Fibroblast of the conjunctiva (primary cell): ENCODE results near the gene GRAMD1B.
"Not testable (repeated sequence)": the region's sequence is repeated elsewhere in the genome, so short reads cannot be mapped to it uniquely, and the experiment has no call there.

Source experiments
- DNase-seq: peaks from one replicate; pipeline ENCODE4 v3.0.0-alpha.2; 2010; ENCODE audit warnings: low read depth

The GRAMD1B gene

DNA sequence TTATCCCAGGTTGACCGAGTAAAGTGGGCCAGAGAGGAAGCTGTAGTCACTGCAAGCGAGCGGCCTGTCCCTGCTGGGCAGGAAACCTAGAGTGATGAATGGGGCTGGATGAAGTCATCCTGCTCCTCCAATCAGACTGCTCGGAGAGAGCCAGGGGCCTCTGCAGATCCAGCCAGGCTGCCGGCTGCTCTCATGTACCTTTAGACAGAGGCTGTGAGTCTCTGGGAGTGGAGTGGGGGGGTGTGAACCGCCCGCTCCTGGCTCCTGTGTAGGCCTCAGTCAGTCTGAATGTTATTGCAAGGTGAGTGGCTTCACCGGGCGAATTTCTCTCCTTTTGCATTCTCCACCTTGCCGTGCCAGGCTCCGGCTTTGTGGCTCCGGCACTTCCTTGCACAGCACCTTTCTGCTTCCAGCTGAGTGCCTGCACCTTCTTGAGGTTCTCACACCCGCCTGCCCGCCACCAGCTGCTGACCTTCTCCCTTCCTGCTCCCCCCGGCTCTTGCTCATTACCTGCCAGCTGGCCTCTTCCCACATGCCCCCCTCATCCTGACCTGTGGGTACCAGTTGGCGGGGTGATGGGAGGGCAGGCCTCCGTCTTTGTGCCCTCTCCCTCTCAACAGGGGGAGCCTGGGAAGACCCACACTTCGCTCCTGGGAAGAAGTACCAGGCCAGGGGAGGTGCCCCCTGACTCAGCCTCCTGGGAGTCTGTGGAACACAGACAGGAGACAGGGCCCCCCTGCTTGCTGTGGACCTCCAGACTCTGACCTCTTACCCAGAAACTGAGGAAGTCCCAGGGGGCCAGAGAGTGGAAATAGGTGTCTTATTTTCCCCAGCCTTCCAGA lies 79.9 kb downstream of the GRAMD1B start:
- no peak for DNase-seq

DNA sequence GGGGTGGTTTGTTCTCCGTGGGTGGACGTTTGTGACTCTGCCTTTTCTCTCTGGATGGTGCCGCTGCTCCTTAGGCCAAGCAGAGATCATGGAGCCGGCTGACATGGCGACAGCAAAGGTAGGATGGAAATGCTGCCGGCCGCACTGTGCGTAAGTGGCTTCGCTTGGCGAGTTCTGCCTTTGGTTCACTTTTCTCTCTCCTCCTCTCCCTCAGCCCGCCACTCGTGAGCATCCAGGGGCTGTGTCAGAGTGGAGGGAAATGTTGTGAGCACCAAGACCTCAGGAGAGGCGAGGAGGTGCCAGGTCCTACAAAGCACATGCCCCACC lies 80.5 kb downstream of the GRAMD1B start:
- DNase-seq = no peak

DNA sequence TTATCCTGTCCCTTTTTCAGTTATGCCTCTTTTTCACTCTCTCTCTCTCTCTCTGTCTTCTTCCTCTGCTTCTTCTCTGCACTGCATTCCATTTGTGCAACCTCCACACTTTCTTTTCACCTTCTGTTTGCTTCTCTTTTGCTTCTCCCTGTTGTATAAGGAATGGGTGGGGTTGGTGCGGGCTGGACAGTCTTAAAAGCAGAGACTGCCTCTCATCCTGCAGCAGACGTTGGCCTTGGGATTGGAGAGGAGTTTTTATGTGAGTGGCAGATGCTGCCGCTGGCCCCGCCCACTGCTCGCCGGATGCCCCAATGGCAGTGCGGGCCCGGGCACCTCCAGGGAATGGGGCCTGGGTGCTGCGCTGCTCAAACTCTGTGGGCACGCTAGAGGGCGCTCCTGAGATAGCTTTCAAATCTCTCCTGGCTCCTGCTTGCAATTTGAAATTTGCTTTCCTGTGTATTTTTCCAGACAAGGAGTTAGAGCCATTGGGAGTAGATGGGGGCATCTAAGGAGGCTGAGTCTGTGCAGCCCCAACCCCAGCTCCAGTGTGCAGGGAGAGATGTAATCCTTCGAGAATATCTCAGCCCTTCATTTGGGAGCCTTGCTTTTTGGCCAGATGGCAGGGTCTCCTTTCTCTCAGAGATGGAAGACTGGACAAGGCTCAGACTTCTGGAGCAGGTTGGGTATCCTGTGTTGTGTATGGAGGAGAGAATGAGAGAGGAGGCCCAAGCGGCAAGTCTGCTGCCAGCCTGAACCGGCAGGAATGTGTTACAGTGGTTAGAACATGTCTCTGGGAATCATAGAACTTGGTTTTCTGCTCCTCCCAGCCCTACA lies 81.2 kb downstream of the GRAMD1B start:
- DNase-seq = peak; percentile 83

DNA sequence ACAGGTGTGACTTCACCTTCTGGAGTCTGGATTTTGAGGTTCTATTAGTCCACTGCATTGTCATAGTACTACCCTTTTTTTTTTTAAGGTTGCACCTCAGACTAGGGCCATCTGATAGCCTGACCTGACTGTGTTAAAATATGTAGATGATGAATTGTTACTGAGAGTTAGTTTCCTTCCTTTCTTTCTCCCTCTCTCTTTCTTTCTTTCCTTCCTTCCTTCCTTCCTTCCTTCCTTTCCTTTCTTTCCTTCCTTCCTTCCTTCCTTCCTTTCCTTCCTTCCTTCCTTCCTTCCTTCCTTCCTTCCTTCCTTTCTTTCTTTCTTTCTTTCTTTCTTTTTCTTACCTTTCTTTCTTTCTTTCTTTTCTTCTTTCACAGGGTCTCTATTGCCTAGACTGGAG lies 83.2 kb downstream of the GRAMD1B start:
- DNase-seq = not testable (repeated sequence)

DNA sequence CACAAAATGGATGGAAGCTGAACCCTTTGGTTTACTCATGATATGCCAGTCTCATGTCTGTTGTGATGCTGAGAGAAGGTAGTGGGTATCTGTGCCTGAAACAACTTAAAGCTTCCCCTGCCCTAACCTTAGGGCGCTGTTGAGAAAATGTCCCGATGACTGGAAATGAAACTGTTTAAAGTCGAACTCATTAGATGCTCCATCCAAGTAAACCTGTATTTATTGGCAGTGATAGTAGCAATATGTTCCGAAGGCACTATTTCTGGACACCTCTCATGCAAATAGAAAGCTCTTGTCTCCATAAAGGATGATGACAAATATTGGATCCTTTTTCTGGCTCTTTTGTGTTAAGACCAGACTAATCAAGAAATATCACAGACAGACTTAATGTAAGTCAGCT lies 86.2 kb downstream of the GRAMD1B start:
- no peak for DNase-seq

DNA sequence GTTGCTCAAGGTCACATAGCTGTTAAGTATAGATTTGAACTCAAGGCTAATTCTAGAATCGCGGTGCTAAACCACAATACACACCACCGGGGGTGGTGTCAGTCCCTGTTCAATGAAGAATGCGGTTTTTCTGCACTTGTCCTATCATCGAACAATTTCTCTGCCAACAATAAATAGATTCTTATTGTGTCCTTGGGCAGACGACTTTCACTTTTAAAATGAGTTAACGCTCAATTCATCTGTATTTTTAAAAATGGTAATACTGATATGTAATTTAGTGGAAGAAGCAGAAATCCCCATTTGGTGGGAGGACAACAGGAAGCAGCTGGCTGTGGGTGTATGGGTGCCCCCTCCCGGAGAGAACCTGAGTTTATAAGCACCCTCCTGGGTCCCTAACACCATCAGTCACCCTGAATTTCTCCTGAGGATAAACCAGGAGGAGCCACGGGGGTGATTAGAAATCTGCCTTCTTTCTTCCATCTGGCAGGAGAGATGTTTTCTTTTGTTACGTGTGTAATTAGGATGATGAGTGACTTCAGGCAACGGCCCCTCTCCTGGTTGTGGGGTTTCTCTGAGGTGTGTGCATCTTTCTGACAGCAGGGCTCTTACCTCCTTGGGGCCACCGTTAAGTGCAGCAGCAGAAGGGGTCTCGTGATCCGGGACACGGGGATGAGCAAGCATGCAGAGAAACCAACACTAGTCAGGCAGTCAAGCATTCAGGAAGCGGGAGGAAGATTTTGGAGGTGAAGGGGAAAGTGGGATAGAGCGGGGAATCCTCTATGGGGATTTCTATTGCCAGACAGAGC lies 87.7 kb downstream of the GRAMD1B start:
- no peak for DNase-seq

DNA sequence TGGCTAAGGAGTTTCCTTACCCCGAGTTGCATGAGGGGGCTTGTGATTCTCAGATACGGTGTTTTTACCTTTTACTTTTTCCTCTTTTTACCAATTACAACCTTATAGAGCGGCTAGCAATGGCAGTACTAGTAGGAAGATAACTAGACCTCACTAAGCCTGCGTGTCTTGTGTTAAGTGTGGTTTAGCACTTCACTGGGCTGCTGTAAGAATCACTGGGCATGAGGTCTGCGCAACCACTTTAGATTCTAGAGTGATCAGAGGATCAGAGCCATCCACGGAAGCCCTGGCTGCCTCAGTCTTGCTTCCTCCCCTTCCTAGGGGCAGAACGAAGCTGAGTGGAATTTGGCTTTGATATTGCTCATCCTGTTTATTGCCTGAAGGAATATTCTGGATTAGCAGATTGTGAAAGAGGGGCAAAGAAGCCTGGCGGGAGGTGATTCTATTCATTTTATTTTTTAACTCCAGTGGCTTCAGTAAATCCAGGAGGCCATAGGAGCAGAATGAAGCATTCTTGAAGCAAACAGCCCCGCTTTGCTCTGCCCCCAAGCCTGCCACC lies 88.5 kb downstream of the GRAMD1B start:
- no peak for DNase-seq

DNA sequence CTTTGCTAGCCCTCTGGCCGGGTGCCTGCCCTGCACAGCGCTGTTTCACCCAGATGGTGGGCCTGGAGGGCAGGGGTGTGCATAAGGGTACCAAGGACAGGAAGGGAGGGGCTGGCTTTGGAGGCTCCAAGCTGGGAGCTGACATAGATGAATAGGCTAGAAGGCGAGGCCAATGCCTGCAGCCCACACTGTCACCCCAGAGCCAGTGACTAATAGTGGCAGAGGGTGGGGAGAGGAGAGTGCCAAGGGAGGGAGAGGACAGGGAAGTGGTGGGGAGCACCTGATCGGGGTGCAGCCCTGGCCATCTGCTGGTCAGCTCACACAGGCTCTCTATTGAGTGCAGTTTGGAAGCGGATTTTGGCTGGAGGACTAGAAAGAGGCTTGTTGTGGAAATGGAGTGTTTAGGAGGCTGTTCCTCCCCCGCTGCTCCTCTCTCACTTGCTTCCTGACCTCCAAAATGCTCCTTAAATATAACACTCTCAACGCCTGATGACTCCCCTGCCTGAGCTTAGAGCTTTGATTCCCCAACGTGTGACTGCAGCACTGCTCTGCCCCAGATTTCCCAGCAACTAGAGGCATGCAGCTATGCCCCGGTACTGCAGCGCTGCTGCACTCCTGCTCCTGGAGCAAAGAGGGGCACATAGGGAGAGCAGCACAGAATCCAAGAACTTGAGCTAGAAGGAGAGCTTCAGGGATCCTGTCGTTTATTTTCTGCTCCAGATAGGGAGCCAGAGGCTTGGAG lies 89.2 kb downstream of the GRAMD1B start:
- no peak for DNase-seq

DNA sequence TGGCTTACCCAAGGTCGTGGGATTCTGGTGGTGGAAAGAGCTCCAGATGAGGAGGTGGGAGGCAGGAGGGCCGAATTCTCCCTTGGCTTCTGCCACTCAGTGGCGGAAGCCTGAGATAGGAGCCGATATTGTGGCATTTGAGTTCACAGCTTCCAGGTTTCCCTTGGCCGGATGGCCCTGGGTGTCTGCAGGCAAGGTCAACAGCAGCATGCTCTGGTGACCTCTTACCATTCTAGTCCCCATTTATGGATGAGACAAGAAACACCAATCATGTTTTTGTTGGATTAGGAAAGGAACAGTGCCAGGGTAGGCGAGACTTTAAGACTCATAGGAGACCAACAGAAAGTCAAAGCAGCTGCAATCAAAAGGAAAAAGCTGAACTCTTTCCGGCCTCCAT lies 89.7 kb downstream of the GRAMD1B start:
- no peak for DNase-seq

DNA sequence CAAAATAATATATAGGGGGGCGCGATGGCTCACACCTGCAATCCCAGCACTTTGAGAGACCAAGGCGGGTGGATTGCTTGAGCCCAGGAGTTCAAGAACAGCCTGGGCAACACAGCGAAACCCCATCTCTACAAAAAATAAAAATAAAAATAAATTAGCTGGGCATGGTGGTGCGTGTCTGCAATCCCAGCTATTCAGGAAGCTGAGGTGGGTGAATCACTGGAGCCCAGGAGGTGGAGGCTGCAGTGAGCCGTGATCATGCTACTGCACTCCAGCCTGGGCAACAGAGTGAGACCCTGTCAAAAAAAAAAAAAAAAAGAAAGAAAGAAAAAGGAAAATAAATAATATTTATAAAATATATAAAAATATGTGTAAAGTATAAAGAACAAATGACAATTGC lies 90.4 kb downstream of the GRAMD1B start:
- not testable (repeated sequence) for DNase-seq

DNA sequence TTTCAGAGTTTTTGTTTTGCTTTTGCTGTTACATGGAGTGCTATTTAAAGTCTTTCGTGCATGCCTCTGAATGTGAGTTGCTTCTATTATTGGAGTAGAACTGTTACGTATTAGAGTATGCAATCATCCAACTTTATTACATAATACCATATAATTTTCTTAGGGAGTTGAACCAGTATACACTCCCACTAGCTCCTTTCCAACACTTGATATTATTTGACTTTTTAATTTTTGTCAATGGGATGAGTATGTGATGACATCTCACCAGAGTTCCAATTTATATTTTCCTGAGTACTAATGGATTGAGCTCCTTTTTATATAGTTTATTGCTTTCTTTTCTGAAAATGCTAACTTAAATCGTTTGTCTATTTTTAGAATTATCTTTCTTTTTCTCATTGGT lies 90.9 kb downstream of the GRAMD1B start:
- no peak for DNase-seq

DNA sequence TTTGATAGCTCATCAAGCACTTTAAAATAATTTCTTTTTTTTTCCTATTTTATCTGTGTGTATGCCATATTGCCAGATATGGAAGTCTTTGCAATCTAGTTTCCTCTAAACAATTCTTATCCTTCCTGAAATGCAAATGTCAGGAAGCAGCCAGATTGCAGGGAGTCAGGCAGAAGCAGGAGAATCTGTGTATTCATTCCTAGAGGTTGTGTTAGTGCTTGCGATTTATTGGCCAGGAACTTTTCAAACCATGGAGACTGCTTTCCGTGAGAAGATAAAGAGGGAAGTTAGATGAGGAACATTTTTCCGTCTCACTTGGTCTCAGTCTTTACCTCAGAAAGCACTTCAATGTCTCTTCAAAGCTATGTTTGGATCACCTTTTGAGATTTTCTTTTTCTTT lies 91.9 kb downstream of the GRAMD1B start:
- DNase-seq = no peak

DNA sequence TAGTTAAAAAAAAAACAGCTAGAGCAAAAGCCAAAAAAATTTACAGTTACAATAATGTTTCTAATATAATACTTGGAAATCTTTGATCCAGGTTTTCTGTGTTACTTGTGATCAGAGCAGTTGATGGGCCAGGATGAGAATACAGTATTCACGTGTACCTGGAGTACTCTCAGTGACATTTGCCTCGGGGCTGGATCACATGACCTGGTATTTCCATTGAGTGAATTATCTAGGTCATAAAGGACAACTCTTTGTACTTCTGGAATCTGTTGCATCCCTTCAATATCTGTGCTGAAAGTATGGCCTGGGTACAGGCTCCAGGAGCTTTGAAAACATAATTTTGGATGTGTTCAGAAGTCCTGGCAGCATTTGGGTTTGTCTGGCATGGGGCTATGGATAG lies 93.5 kb downstream of the GRAMD1B start:
- no peak for DNase-seq

DNA sequence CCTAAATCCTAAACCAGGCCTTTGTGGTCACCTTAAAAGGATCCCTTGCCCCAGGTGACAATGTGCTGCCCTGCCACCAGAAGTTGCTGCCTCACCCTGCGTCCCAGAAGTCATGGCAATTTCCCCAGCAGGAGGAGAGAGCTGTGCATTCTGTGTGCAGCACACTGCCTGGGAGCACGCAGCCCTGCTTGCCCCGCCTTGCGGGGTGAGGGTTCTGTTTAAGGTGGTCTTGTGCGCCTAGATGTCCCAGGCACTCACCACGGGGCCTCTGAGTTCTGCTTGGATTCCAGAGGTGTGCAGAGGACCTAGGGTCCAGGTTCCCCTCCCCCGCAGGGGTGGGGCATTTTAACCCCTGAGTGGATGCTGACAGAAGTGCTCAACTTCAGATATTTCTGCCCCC lies 95.0 kb downstream of the GRAMD1B start:
- no peak for DNase-seq

DNA sequence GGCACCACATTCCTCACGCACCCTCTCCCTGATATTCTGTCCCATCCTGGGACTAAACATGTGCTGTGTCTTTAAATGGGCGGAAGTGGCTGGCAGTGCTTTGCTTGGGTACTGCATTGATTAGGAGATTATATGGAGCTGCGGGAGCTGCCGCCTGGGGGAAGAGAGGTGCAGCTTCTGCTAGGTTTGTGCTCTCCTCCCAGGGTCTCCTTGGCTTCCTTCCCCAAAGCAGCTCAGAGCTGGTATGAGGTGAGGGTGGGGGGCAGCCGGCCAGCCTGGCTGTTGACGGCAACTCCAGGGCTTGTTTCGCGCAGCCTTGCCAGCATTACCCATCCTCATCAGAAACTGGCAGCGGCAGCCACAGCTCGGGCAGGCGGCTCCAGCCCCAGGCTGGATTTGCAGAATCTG lies 95.4 kb downstream of the GRAMD1B start:
- DNase-seq = no peak

DNA sequence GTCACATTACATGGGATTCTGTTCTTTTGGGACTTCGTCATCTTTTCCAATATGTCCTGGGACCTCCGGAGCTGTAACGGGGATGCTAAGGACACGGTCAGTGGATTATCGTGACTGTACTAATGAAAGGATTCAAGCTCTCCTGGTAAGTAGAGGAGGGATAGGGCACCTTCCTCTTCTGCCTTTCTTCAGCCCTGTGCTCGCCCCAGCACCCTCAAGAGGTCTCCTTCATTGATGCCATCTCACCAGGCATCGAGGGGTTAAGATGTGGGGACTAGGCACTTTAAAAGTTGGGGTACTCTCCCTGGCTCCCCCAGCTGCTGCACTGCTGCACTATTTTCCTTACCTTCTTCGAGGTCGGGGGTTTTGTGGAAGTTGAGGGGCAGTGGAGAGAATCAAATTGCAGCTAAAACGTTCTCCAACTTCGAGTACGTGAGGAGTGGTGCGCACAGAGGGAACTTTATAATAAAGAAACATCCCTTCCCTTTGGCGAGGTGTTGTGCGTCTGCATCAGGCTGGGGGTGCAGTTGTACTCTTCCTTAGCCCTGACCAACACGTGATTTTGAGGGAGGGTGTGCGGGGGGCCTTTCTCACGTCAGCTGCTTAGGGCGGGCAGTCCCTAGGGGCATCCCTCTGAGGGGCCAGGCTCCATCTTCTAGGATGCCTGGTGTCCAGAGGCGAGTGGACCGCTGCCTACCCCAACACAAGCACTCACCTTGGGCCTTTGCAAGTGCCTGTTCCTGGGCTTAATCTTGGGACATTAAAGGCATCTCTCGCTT lies 96.1 kb downstream of the GRAMD1B start:
- DNase-seq = no peak

DNA sequence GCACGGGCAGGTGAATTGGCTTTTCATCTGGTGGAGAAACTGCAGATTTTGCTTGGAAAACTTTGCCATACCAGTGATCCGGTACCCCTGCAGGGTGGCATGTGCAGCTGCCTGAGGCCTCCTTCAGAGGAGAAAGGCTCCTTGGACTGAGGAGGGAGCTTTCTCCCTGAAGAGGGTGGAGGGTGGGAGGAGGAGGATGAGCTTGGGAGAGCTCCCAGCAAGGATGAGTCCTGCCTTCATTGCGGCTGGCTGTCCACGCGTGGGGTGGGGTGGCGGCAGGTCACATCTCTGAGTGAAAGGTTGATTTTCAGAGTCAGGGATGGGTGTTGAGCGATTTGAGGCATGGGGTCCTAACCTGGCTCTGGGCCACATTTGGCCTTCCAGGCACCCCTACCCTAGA lies 96.8 kb downstream of the GRAMD1B start:
- DNase-seq = no peak

DNA sequence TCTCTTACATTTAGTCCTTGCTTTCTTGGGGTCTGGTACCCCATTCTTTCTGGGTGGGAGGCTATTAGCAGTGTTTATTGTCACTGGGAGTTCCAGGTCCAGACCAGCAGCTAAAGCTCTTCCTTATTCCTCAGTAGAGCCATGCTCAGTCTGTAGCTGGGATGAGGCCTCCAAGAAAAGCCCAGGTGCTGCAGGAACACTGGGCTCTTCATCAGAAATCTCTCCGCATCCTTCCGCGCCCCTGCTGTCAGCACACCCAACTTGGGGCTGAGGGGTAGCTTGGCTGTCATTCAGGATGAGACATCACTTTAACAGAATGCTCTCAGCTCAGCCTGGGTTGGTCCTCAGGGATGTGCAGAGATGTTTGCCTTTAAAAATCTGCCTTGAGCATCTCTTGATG lies 97.5 kb downstream of the GRAMD1B start:
- no peak for DNase-seq

DNA sequence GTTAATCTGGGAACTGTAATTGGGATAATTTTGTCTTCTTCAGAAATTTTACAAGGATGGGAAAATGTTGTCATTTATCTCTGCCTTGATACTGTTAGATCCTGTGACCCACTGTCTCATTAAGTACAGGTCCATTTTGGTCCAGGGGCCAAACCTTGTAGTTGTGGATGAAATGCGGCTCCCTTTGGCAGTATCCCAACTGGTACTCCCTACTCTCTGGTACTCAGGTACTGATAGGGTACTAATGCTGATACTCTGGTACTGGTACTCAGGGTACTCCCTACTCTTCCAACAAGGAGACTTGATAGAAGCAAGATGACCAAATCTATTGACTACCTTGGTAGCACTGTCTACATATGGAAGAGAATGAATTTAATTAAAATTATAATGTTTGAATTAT lies 97.9 kb downstream of the GRAMD1B start:
- no peak for DNase-seq

DNA sequence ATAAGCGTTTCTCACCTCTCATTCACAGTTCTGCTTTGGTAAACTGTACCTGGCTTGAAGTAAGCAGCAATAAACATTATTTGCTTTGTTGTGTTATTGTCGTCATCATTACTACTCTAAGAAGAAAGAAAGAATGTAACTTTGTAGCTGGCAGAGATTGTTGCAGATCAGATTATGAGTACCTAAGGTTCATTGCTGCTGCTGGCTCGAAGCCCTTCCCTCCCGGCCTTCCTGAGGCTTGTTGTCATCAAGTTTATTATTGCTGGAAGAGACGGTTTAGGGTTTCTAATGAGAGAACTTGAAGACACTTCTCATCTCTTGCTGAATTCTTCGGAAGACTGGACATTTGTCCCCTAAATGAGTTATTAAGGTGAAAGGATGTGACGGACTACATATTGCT lies 101.3 kb downstream of the GRAMD1B start:
- no peak for DNase-seq

DNA sequence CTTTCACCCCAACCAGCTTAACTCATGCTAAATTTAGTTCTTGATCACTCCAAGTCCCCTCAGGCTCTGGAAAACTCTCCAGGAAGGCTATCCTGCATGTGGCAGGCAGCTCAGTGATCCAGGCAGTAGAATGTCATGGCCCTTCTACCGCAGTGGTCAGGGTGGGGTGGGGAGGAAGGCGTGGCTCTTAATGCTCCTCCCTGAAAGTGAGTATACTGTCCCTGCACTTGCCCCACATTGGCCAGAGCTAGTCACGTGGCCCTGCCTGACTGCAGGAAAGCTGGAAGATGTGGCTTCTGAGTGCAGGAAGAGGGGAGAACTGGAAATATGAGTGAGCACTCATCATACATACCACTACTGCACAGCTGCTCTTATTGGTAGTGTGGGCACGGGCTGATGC lies 102.1 kb downstream of the GRAMD1B start:
- no peak for DNase-seq
